Measurements from ENCODE around the gene HNMT. TPM values are rescaled to one million over a fixed set of nuclear protein-coding genes. Genes with fewer than 3 reads are reported as not detected.

Gene HNMT
- total and polyA plus RNA-seq, 2 of the 8 experiments (the other 6 are each of a cell fraction or from before 2014, with no cell fraction given) = 1.6 to 3.6 TPM

GRCh38 chr2:137948894-137949293 is 15.4 kb upstream of the HNMT start (continued):
- TF ChIP-seq CTCF (IDR thresholded peaks at IDR 0.05; ENCODE audit: control extremely low read depth in 1 of 3, insufficient read depth in 1 of 3, low read depth in 1 of 3, low read length in 3 of 3) (no peak), SIRT6 (IDR thresholded peaks at IDR 0.05; ENCODE audit: low read length) (no peak), NRF1 (IDR thresholded peaks at IDR 0.05; ENCODE audit: low read depth, low read length) (no peak)
